ENCODE measurements around the gene GTPBP10.
A peak's percentile ranks its signal among the peaks of the same experiment; 100 is the strongest.

GTPBP10 gene

DNA sequence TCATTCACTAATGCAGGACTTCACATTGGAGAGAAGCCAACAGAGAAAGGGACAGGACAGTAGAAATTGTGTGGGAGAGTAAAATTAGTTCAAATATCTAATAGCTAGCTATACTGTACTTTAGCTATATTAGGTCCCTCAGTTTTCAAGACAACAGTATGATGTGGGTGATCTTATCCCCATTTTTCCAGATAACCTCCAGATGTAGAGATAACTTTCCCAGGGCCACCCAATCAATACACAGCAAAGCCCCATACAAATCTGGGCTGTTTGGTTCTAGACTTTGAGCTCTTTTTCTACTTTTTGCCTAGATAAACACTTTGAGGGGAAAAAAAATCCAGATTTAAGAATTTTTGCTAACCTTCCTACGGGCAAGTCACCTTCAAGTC lies 56.3 kb downstream of the GTPBP10 start:
- peak overlapping the region; percentile 83 for H3K27ac ChIP-seq
- no peak for TF ChIP-seq ZFX (IDR thresholded peaks at IDR 0.05)
- TF ChIP-seq, protein P1, sequence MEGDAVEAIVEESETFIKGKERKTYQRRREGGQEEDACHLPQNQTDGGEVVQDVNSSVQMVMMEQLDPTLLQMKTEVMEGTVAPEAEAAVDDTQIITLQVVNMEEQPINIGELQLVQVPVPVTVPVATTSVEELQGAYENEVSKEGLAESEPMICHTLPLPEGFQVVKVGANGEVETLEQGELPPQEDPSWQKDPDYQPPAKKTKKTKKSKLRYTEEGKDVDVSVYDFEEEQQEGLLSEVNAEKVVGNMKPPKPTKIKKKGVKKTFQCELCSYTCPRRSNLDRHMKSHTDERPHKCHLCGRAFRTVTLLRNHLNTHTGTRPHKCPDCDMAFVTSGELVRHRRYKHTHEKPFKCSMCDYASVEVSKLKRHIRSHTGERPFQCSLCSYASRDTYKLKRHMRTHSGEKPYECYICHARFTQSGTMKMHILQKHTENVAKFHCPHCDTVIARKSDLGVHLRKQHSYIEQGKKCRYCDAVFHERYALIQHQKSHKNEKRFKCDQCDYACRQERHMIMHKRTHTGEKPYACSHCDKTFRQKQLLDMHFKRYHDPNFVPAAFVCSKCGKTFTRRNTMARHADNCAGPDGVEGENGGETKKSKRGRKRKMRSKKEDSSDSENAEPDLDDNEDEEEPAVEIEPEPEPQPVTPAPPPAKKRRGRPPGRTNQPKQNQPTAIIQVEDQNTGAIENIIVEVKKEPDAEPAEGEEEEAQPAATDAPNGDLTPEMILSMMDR (conservative IDR thresholded peaks at IDR 0.05) = no peak

DNA sequence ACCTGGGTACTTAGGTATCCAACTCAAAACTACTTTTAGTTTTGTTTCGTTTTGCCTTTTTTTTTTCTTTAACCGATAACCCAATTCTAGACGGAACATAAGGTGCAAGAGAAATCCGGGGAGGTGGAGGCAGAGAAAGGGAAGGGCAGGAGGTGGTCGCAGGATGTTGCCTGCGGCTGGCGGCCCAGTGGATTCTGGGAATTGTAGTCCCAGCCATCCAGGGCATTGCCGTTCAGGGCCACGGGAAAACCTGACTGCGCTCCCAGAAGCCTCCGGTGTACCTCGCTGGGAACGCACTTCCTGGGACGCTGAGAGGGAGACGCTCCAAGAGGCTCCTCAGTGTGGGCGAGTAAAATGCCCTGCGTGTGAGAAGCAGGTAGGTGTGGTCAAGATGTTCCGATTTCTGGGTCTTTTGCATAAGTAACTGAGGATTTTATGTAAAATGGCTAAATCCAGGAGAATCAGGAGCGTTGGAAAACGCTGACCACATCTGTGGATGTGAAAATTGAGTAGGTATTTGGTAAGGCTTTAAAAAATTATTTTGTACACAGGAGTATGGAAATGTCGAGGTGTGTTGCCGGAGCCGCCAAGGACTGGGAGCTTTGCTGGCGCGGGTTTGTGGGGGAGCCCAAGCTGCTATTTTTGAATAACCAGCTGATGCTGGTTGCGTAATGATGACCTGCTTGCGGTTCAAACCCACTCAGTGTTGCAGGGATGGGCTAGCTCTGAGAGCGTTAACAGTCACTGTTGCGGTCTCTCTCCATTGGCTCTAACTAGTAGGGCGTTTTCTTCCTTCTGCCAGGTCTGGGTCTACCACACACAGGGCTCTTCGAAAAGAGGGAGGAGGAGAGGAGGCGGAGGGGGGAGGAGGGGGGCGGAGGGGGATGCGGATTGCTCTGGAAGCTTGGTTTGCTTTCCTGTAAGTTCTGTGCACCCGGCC lies 56.9 kb downstream of the GTPBP10 start, which contains the start of gene CLDN12:
Gene CLDN12, plus strand, starts transcription at position 288 of the 940 bp plus-strand sequence. CDS start 9,216 bp downstream, outside the sequence.
- TF ChIP-seq, protein P1 (conservative IDR thresholded peaks at IDR 0.05) = no peak
- TF ChIP-seq ZFX (IDR thresholded peaks at IDR 0.05) = no peak
- H3K27ac ChIP-seq = peak within 1 kb of the TSS; percentile 83

DNA sequence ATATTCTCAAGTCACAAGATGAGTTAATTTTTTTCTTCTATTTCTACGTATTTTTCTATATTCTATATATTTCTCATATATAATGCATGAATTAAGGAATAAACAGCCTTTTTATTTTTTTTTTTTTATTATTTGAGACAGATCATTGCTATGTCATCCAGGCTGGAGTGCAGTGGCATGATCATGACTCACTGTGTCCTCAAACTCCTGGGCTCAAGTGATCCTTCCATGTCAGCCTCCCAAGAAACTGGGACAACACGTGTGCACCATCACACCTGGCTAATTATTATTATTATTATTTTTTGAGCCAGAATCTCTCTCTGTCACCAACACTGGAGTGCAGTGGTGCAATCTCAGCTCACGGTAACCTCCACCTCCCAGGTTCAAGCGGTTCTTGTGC lies 58.3 kb downstream of the GTPBP10 start:
- H3K27ac ChIP-seq = peak overlapping the region; percentile 39
- TF ChIP-seq, protein P1 (conservative IDR thresholded peaks at IDR 0.05) = no peak
- TF ChIP-seq ZFX (IDR thresholded peaks at IDR 0.05) = no peak

DNA sequence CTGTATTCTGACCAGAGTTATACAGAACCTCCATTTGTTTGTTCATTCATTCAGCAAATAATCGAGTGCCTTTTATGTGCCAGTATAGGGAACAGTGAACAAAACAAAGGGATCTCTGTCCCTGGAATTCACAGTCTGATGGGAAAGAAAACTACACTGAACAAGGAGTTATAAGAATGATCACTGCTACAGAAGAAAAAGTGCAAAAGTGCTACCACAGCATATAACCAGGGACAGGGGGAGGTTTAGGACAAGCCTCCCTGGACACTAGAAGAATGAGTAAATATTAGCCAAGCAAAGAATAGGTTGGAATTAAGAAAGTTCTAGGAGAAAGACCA lies 60.9 kb downstream of the GTPBP10 start:
- peak overlapping the region; percentile 46; the same call in 1 of the 2 replicates for H3K27ac ChIP-seq
- TF ChIP-seq ZFX (IDR thresholded peaks at IDR 0.05) = no peak
- TF ChIP-seq, protein P1 (conservative IDR thresholded peaks at IDR 0.05) = no peak

DNA sequence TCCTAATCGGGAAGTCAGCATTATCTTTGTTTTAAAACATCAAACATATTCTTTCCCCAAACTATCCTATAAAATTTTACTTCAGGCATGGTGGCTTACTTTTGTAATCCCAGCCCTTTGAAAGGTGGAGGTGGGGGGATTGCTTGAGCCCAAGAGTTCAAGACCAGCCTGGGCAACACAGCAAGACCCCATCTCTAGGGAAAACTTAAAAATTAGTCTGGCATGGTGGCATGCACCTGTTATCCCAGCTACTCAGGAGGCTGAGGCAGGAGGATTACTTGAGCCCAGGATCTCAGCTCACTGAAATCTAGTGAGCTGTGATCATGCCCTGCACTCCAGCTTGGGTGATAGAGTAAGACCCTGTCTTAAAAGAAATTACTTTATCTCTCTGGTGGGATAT lies 61.6 kb downstream of the GTPBP10 start:
- peak overlapping the region; percentile 46 for H3K27ac ChIP-seq
- TF ChIP-seq, protein P1 (conservative IDR thresholded peaks at IDR 0.05) = no peak
- no peak for TF ChIP-seq ZFX (IDR thresholded peaks at IDR 0.05)

DNA sequence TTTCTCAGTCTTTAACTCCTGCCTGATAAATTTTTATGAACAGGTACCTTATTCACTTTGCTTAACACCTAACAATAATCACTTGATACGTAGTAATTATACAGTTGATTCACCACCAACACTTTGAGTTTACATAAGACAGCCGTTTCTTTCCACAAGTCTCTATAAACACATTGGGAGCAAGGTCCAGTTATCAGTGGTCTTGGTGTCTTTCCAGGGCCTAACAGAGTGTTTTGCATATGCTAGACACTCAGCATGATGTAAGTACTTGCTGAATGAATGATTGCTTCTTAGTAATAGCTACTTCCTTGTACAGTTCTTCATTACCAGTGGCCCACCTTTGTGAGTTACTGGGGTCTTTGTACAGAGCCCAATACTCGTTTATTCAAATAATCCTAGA lies 63.2 kb downstream of the GTPBP10 start:
- TF ChIP-seq, protein P1 (conservative IDR thresholded peaks at IDR 0.05) = no peak
- no peak for TF ChIP-seq ZFX (IDR thresholded peaks at IDR 0.05)
- H3K27ac ChIP-seq = peak overlapping the region; percentile 99

DNA sequence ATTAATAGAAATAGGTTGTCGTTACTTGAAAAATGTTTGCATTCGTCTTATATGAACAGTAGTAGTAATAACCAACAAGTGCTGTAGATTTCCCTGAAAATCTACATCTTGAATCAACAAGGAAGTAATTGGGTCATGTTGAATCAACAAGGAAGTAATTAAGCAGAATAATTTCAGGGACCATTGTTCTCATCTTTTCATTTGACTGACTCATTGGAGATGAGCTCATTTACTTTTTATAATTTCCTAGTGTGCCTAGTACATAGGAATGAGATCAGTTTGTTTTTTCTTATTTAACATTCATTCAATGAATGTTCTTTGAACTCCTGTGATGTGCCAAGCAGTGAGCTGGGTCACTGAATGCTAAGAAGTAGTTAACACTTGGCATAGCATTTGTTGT lies 65.0 kb downstream of the GTPBP10 start:
- peak overlapping the region; percentile 97; the same call in 1 of the 2 replicates for H3K27ac ChIP-seq
- TF ChIP-seq ZFX (IDR thresholded peaks at IDR 0.05) = no peak
- TF ChIP-seq, protein P1 (conservative IDR thresholded peaks at IDR 0.05) = no peak

Measured in C4-2B (cell line).